Skeletal muscle cell (primary cell): ENCODE results near the gene DNAJA3.

ENCODE experiments used
- DNase-seq: peaks from one replicate; pipeline ENCODE4 v3.0.0-alpha.2; 2010; ENCODE audit warnings: low read depth
- H3K4me3 ChIP-seq: 2 replicates; pipeline ENCODE4 v1.5.1; 2011; ENCODE audit warnings: low read depth, mild to moderate bottlenecking, control low read depth, low read length, moderate library complexity

DNAJA3 gene

GRCh38 chr16:4463522-4464163 lies 38.0 kb downstream of the DNAJA3 start:
- DNase-seq: no peak
- H3K4me3 ChIP-seq: no peak overlapping the region

- no peak for DNase-seq
- H3K4me3 ChIP-seq: no peak overlapping the region
Observed at GRCh38 chr16:4465977-4466779, 40.5 kb downstream of the DNAJA3 start.

- no peak overlapping the region for H3K4me3 ChIP-seq
- no peak for DNase-seq
Observed at GRCh38 chr16:4467916-4468315, 42.2 kb downstream of the DNAJA3 start.

- DNase-seq: no peak
Observed at GRCh38 chr16:4468972-4469371, 43.3 kb downstream of the DNAJA3 start.

GRCh38 chr16:4471869-4472268 lies 46.2 kb downstream of the DNAJA3 start:
- no peak for DNase-seq

More at GRCh38 chr16:4468972-4469371, 43.3 kb downstream of the DNAJA3 start:
- no peak overlapping the region for H3K4me3 ChIP-seq

GRCh38 chr16:4472880-4473279 lies 47.2 kb downstream of the DNAJA3 start:
- no peak for DNase-seq
- H3K4me3 ChIP-seq: no peak overlapping the region

More at GRCh38 chr16:4471869-4472268, 46.2 kb downstream of the DNAJA3 start:
- no peak overlapping the region for H3K4me3 ChIP-seq

- DNase-seq: peak; percentile 74
- H3K4me3 ChIP-seq: peak within 1 kb of the TSS; percentile 68
Observed at GRCh38 chr16:4474192-4474961, 48.7 kb downstream of the DNAJA3 start, which contains the start of gene NMRAL1. Gene NMRAL1, minus strand, starts transcription at chr16:4474625. Its CDS starts 493 bp downstream, at chr16:4474132.

GRCh38 chr16:4475880-4476788 lies 50.5 kb downstream of the DNAJA3 start, which contains the start of gene HMOX2:
Gene HMOX2, plus strand, starts transcription at chr16:4476398. Its CDS starts 29,127 bp downstream, at chr16:4505525.
- peak; percentile 58 for DNase-seq
- peak within 1 kb of the TSS; percentile 96 for H3K4me3 ChIP-seq

- no peak for DNase-seq
- no peak overlapping the region for H3K4me3 ChIP-seq
Observed at GRCh38 chr16:4477966-4478365, 52.3 kb downstream of the DNAJA3 start.

GRCh38 chr16:4481526-4481925 lies 55.9 kb downstream of the DNAJA3 start:
- no peak overlapping the region for H3K4me3 ChIP-seq
- DNase-seq: no peak

GRCh38 chr16:4481963-4482362 lies 56.3 kb downstream of the DNAJA3 start:
- no peak overlapping the region for H3K4me3 ChIP-seq
- DNase-seq: no peak

- DNase-seq: no peak
- H3K4me3 ChIP-seq: no peak overlapping the region
Observed at GRCh38 chr16:4486126-4486893, 60.6 kb downstream of the DNAJA3 start.

- no peak for DNase-seq
- no peak overlapping the region for H3K4me3 ChIP-seq
Observed at GRCh38 chr16:4487955-4488498, 62.4 kb downstream of the DNAJA3 start.

- DNase-seq: no peak
- no peak overlapping the region for H3K4me3 ChIP-seq
Observed at GRCh38 chr16:4488499-4488967, 62.9 kb downstream of the DNAJA3 start.

- DNase-seq: no peak
- H3K4me3 ChIP-seq: no peak overlapping the region
Observed at GRCh38 chr16:4489030-4489429, 63.4 kb downstream of the DNAJA3 start.

GRCh38 chr16:4491898-4492297 lies 66.2 kb downstream of the DNAJA3 start:
- no peak for DNase-seq

GRCh38 chr16:4494746-4495490 lies 69.2 kb downstream of the DNAJA3 start:
- H3K4me3 ChIP-seq: no peak overlapping the region

More at GRCh38 chr16:4491898-4492297, 66.2 kb downstream of the DNAJA3 start:
- H3K4me3 ChIP-seq: no peak overlapping the region

More at GRCh38 chr16:4494746-4495490, 69.2 kb downstream of the DNAJA3 start:
- no peak for DNase-seq
